ENCODE measurements around the gene DISC1.
"Not testable (repeated sequence)": the region's sequence is repeated elsewhere in the genome, so short reads cannot be mapped to it uniquely, and the experiment has no call there.

Gene DISC1

DNA sequence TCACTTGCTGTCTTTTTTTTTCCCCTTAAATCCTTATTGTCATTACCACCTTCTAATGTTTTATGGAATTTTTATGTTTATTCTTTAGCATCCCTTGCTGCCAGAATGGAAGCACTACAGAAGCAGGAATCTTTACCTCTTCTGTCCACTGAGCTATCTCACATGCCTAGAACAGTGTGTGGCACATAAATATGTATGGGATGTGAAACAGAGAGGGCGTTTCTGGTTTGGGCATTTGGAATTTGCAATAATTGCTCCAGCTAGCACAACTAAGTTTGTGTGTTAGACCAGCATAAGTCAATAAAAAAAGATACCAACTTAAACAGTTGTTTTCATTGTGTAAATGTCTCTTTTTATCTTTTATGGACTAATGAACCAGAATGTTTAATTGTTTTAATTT is 330.8 kb downstream of the DISC1 start:
- no peak for DNase-seq (ENCODE audit: low read depth in 2 of 2)

GRCh38 chr1:231958448-231958847 is 331.9 kb downstream of the DISC1 start:
- DNase-seq (ENCODE audit: low read depth in 2 of 2) = no peak

DNA sequence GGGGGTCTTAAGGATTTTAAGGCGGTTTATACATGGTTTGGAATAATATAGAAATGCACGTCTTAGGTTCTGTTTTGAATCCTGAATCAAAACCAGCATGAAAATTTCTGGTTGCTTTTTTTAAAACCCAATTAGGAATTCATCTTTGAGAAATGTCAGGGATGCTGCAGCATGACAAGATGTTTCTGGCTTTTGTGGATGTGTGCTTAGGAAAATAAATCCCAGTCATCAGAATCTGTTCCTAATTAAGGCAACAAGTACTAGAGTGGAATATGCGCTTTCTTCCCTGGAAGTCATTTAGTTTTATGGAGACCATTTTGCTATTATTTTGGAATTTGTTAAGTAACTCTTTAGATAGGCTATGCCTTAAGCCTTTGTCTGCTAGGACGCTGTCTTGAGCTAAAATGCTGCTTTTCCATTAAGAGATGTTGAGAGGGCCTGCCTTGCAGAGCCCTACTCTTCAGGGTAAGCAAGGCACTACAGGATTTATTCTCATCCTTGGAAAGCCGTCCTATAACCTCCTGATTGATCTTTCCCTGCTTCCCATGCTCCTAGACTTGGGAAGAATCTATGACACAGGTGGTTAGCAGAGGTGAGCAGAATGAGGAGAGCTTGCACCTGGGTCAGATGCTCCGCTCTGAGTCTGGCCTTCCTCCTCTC is 332.8 kb downstream of the DISC1 start:
- no peak for DNase-seq (ENCODE audit: low read depth in 2 of 2)

GRCh38 chr1:231961801-231962200 is 335.2 kb downstream of the DISC1 start:
- not testable (repeated sequence) for DNase-seq (ENCODE audit: low read depth in 2 of 2)

DNA sequence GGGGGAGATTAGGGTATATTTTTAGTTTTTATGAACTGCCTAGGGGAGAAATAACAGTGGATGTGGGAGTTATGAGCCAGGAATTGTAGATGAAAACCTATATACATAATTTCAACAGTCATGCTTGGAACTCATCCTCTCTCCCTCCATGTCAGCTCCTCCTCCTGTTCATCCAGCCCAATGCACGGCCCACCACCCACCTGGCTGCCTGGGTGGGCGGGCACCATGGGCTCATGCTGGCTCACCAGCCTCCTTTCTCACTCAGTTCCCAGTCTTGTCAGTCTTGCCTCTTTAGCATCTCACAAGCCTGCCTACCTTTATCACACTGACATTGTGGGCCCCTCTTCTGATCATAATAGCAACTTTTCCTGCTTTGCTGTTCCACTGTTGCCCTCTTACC is 336.0 kb downstream of the DISC1 start:
- DNase-seq (ENCODE audit: low read depth in 2 of 2) = no peak

- no peak for DNase-seq (ENCODE audit: low read depth in 2 of 2)
Observed at GRCh38 chr1:231964241-231964640, 337.7 kb downstream of the DISC1 start.

DNA sequence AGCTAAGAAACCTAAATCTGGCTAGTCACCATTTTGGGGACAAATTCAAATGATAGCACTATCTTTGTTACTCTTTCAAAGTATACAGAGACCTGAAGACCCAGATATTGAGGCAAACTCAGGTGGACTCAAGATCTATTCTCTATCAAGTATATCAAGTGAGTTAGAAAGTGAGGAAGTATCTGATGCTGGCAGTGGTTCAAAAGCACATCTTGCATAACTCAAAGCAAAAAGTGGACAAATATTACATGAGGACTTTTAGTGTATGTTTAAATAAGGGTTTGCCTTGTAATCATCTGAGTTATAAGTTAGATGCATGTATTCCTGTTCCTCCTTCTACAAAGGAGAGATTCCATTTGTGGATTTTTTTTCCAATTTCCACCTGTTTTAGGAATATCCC is 338.4 kb downstream of the DISC1 start:
- no peak for DNase-seq (ENCODE audit: low read depth in 2 of 2)

GRCh38 chr1:231965615-231966014 is 339.0 kb downstream of the DISC1 start:
- no peak for DNase-seq (ENCODE audit: low read depth in 2 of 2)

GRCh38 chr1:231966983-231967382 is 340.4 kb downstream of the DISC1 start:
- DNase-seq (ENCODE audit: low read depth in 2 of 2) = no peak

- DNase-seq (ENCODE audit: low read depth in 2 of 2) = no peak
Observed at GRCh38 chr1:231969076-231969475, 342.5 kb downstream of the DISC1 start.

- DNase-seq (ENCODE audit: low read depth in 2 of 2) = not testable (repeated sequence)
Observed at GRCh38 chr1:231969761-231970160, 343.2 kb downstream of the DISC1 start.

- DNase-seq (ENCODE audit: low read depth in 2 of 2) = no peak
Observed at GRCh38 chr1:231970684-231971083, 344.1 kb downstream of the DISC1 start.

DNA sequence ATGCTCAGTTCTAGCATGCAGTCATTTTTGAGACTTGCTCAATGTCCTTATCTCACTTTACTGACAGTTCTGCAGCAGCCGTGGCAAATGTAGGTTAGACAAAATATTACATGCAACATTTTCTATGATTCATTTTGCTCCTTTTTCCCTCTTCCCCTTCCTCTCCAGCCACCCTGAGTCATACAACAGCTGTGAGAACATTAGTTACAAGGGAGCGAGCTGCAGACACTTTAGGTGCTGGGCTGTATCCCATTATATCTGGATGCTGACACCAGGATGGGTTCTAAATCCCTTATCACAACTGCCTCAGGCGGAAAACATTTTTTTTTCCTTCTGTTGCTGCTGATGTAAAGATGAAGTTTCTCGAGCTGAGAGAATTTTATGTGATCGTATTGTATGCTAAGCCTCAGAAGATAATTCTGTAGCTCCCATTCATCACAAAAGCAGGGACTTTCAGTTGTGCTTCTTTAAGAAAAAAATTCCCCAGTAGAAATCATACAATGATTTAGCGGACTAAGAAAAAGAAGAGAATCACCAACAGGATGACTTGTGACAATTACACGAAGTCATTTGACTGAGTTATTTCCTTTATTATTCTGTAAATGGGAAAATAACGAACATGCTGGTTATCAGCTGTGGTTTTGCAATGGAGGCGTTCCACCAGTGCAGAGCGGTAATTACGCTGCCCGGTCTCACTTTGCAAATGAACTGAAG is 345.0 kb downstream of the DISC1 start:
- no peak for DNase-seq (ENCODE audit: low read depth in 2 of 2)

DNA sequence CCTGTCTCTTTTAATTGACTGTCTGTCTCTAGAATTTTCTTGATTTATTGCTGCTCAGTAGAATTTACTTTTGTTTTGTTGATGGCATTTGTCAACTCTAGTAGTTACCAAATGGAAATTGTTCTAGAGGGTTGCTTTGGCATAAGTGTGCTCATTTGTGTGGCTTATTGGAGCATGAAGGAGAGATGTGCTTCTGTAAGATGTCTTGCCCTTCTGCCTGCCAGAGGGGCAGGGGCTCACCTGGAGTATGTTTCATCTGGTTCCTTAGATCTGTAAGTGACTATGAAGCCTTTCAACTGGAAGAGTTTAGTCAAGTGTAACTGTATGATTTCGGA is 345.5 kb downstream of the DISC1 start:
- no peak for DNase-seq (ENCODE audit: low read depth in 2 of 2)

- DNase-seq (ENCODE audit: low read depth in 2 of 2) = no peak
Observed at GRCh38 chr1:231973830-231974229, 347.2 kb downstream of the DISC1 start.

DNA sequence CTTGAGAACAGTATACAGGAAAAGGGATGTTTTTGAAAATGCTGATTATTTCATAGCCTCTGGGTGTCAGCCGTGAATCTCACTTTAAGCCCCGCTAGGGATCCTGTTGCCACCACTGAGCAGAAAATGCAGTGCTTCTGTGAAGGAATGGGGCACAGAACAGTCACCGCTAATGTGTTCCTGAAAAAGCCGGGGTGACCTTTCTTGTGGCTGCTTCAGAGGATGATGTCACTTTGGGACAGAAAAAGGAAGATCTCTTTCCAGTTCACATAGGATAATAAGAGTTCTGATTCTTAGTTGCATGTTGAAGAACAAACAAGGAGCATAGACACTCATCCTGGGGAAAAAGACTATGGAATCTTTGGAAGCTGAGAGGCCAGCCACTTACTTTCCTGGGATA is 349.6 kb downstream of the DISC1 start:
- DNase-seq (ENCODE audit: low read depth in 2 of 2) = no peak

DNA sequence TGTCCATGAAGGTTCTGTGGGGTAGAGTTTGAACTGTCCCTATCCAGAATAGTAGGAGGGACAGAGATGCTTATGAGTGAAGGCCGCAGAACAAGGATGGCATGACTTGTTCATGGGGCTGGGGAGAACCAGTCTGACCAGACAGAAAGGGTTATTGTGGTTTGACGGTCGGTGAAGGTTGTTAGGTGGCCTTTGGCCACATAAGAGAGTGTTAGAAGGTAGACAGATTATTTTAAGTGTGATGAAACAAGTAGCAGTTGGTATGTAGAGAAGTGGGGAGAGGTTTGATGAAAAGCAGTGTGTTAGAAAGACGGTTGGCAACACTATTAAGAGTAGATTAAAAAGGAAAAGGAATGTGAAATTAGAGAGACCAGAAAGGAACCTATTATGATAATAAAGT is 355.1 kb downstream of the DISC1 start:
- no peak for DNase-seq (ENCODE audit: low read depth in 2 of 2)

DNA sequence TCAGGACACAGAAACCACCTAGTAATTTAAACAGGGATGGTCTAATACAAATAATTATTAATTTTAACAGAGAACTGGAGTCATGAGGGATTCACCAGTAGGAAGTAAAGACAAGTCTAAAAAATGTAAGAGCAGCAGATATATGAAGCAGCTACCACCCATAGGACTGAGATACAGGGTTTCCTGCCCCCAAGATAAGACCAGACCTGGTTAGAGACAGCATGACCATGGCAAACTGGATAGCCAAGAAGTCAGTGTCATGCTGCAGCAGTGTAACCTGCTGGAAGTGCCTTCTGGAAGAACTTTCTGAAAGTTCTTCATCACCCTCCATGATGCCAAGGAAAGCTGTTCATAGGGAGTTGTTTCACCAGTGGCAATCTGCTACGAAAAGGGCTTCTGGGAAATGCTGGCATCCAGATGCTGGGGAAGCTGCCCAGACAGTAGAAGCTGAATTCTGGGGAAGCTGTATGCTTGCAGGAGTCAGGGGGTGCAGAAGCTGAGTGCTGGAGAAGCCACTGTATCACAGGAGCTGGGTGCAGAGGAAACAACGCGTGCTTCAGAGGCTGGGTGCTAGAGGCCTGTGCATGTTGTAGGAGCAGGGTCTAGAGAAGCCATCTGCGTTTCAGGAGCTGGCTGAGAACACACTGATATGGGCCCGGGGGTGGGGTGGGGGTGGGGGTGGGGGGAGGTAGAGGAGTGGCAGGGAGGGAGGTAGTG is 356.4 kb downstream of the DISC1 start:
- DNase-seq (ENCODE audit: low read depth in 2 of 2) = no peak

- DNase-seq (ENCODE audit: low read depth in 2 of 2) = no peak
Observed at GRCh38 chr1:231983588-231984193, 357.1 kb downstream of the DISC1 start.

- DNase-seq (ENCODE audit: low read depth in 2 of 2) = no peak
Observed at GRCh38 chr1:231985296-231986023, 358.9 kb downstream of the DISC1 start.

- DNase-seq (ENCODE audit: low read depth in 2 of 2) = no peak
Observed at GRCh38 chr1:231986631-231987336, 360.2 kb downstream of the DISC1 start.
